ENCODE results near the gene FER.
"Not testable (repeated sequence)": the region's sequence is repeated elsewhere in the genome, so short reads cannot be mapped to it uniquely, and the experiment has no call there.

FER gene

DNA sequence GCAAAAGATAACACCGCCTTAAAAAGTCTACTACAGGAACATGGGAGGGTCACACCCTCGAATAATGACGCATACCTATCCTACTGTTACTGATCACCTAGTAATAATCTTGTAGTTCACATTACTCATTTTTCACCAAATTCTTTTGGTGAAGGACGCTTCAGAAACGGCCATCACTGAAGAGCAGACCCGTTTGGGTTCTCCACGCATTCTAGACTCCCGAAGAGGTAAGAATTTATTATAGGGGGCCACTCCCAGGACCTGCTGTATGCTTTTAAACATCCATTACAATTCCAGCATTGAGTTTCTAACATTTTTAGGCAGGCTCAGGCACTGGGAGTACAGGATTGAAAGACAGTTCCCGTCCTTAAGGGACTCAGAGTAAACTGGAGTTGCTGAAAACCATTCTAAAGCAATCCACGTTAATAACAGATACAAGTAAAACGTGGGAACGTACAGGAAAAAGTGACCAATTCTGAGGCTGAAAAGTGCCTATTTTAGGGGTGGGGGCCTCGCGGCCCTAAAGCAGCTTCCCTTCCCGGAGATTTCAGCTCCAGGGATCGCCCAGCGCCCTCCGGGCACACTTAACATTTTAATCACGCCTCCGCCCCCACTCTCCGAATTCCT is at the start of gene FER:
Gene FER, plus strand, starts transcription at position 124 of the 627 bp plus-strand sequence. CDS start 50,286 bp downstream, outside the sequence.
- no peak for DNase-seq (ENCODE audit: low read depth)

DNA sequence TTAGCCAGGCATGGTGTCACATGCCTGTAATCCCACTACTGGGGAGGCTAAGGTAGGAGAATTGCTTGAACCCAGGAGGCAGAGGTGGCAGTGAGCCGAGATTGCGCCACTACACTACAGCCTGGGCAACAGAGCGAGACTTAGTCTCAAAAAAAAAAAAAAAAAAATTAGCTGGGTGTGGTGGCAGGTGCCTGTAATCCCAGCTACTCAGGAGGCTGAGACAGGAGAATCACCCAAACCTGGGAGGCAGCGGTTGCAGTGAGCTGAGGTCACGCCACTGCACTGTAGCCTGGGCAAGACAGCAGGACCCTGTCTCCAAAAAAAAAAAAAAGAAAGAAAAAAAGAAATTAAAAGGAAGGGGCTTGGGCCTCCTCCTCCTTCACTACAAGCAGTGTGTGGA is 47.3 kb upstream of the FER start:
- not testable (repeated sequence) for DNase-seq (ENCODE audit: low read depth)

DNA sequence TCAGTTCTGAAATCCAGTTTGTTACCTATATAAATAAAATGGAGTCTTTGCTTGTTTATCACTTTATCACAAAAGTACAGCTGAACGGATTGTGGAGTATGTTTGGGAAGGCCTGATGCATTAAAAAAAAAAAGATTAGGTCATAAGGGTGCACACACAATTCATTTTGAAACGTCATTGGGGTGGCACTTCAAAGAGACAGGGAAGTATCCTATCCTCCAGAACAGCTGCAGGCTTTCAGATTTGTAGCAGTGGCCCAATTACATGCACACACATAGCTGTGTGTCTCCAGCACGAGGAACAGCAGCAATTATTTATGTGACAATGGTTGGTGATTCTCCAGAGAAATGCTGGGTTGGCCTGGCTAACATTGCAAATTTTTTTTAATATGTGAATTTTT is 46.8 kb upstream of the FER start:
- no peak for DNase-seq (ENCODE audit: low read depth)

DNA sequence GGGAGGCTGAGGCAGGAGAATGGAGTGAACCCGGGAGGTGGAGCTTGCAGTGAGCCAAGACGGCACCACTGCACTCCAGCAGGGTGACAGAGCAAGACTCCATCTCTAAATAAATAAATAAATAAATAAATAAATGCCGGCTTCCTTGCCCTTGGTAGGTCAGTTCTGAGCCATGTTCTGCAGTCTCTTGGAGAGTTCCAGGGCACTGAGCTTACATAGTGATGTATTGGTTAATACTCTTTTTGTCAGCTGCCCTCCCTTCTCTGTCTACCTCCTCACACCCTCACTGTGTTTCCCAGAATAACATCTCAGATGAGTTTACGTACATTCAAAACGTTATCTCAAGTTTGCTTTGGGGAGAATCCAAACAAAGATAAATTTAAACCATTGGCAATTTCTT is 45.2 kb upstream of the FER start:
- no peak for DNase-seq (ENCODE audit: low read depth)

DNA sequence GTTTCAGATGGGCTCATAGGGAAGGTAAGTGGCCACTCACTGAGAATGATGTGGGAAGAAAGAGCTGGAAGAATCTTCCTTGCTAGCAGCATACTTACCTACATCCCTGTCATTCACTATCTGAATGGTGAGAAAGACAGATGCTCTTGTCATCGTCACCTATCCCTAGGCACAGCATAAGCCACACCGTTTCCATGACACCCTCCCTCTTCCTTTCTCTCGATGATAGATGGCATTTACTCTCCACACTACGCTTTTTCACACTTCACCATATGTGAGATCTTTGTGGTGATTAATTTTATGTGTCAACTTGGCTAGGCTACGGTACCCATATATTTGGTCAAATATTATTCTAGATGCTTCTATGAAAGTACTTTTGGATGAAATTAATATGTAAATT is 44.4 kb upstream of the FER start:
- no peak for DNase-seq (ENCODE audit: low read depth)

- no peak for DNase-seq (ENCODE audit: low read depth)
These were observed 40.6 kb upstream of the FER start for GRCh38 chr5:108707141-108707540.

DNA sequence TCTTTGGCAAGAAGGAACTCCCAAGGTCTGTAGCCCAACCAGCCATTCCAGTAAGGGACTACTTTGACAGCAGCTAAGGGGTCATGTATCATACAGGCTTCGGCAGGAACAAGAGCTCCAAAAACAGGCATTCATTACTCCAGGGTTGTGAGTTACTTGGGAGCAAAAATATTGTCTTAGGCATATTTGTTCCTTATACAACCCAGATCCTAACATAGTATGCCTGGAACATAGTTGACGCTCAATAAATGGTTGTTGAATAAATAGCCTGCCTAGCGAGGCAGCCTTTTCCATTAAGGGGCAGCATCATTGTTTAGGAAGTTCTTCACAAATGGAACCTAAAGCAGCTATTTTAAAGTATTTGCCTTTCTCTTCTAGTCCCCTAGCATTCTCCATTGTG is 35.8 kb upstream of the FER start:
- no peak for DNase-seq (ENCODE audit: low read depth)

- no peak for DNase-seq (ENCODE audit: low read depth)
These were observed 32.3 kb upstream of the FER start for GRCh38 chr5:108715408-108715807.

DNA sequence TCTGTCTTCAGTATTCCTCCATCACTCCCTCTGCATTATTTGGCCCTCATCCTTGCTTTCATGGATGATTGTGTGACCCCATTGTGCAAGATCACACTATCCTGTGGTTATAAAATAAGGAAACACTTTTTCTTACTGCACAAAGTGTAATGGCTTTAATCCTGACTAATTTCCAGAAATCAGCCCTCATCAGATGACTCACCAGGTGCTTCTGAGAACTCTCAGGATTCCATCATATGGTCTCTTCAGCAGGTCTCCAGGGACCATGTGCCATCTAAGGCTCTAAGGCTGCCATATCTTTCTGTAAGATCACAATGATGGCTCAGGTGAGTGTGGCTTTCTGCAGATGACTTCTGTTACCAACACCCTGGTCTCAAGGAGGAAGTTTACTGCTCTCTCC is 27.3 kb upstream of the FER start:
- no peak for DNase-seq (ENCODE audit: low read depth)

GRCh38 chr5:108726446-108727235 is 21.1 kb upstream of the FER start:
- no peak for DNase-seq (ENCODE audit: low read depth)

DNA sequence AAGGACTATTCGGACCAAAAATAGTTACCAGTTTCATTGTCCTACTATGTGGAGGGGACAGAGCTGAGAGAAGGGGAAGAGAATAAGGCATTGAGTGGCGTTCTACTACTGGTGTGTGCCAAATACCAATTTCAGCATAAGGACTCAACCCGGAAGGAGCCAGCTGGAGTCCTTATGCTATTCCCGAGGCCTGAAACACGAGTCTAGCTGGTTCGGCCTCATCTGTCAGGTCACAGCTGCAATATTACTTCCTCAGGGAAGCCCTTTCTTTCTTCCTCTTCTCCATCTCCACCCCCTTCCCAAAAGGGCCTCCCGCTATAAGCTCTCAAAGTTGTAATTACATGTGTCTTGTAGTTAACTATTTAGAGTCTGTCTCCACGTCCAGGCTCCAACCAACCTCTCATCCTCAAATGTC is 20.5 kb upstream of the FER start:
- no peak for DNase-seq (ENCODE audit: low read depth)

DNA sequence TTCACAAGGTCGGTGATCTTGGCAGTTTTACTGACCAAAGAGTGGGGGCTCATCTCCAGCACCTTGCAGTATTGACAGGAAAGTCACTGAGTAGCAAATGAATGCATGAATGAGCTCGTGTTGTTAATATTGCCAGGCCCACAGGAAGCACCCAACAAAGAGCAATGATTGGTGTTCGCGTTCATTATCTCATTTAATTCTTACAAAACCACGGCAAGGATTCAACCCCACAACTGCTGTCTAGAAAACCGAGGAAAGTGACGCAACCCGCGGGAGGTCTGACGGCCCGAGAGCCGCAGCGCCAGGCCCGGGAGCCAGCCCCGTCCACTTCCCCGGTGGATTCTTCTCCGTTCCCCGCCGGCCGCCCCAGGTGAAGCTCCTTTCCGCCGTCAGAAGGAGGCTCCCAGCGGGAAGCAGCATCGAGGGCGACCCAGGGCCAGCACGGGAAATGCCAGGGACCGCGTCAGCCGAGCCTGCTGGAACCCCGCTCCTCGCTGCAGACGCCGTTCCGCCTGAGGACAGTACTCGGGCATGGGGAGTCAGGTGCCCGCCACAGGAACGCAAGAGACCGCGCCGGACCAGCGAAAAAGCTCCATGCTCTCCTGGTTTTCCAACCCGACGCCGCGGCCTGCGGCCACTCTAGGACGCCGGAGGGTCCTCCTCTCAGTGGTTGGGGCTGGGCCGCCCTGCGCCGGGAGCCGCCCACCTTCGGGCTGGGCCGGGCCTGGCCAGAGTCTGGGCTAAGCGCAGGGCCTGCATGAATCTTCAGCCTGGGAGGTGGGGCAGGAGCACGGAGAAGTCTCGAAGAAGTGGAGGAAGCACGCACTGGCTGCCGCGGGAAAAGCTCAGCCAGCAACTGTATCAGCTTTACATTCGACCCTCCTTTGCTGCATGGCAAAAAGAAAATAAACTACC is 19.8 kb upstream of the FER start:
- peak; percentile 4 for DNase-seq (ENCODE audit: low read depth)

DNA sequence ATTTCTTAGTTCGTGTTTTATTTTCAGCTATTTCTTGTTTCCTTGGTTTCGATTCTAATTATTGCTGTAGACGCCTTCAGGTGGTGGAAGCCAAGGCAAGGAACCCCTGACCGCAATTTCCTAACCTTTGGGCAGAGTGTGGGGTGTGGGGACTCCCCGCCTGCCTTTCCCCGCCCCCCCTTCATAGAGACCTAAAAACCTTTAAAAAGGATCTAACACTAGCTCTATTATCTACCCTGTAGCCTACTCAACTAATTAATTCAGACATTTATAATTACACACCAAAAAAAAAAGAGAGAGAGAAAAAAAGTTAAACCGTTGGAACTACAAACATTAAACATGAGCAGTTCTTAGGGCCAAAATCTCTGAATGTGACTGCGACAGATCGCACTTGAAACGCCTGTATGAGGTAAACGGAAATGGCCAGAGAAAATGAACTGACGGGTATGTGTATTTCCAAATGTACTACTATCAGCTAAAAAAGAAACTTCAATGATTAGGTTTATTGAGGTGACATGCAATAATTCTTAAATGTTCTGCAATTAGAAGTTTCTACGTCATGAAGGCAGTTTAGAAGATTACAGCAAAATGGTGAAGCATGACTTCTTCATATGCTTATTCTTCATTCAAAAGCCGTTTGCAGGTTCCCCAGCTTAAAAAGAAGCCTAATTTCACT is 19.0 kb upstream of the FER start:
- DNase-seq (ENCODE audit: low read depth), result peak; percentile 14

DNA sequence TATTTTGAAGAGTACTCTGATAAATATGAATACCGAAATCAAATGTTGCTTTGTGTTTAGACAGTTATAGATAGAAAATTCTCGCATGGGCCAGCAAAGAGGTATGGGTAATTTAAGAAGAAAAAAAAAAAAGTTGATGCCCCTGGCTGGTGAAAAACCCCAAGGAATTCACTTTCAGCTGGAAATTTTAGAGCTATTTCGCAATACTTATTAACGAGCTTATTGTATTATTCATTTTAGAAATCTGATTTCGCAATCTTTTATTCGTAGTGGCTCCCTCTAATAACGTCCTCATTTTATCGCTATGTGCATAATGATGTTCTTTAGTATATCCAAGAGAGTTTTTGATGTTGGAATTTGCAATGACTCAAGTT is 18.5 kb upstream of the FER start:
- no peak for DNase-seq (ENCODE audit: low read depth)

- no peak for DNase-seq (ENCODE audit: low read depth)
These were observed 16.9 kb upstream of the FER start for GRCh38 chr5:108730617-108731340.

- DNase-seq (ENCODE audit: low read depth), result no peak
These were observed 11.9 kb upstream of the FER start for GRCh38 chr5:108735790-108736189.

GRCh38 chr5:108736855-108737254 is 10.8 kb upstream of the FER start:
- no peak for DNase-seq (ENCODE audit: low read depth)

DNA sequence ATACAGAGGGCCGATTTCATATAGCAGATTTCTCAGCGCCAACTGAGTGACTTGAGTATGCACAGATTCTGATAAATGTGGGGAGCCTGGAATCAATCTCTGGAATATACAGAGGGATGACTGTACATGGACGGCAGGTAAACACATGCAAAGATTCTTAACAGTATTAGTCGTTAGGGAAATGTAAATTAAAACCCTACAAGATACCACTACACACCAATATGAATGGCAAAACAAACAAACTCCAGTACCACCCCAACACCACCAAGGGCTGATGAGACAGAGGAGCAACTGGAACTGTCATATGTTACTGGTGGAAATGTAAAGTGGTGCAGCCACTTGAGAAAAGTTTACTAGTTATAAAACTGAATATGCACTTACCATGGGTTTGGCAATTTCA is 8.3 kb upstream of the FER start:
- DNase-seq (ENCODE audit: low read depth), result no peak

- no peak for DNase-seq (ENCODE audit: low read depth)
These were observed 7.8 kb upstream of the FER start for GRCh38 chr5:108739906-108740305.

DNA sequence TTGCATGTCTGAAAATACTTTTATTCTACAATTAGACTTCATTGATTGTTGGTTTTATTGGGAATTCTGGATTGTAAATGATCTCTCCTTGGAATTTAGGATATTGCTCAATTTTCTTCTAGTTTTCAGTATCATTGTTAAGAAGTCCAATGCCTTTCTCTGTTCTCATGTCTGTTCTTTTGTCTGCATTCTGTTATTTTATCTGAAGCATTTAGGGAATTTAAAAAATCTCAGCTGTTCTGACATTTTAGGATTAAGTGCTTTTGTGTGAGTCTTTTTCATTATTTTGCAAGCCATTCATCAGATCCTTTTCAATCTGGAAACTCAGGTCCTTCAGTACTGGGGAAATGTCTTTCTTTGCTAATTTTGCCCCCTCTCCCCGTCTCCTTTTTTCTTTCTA is 4.4 kb upstream of the FER start:
- no peak for DNase-seq (ENCODE audit: low read depth)

DNA sequence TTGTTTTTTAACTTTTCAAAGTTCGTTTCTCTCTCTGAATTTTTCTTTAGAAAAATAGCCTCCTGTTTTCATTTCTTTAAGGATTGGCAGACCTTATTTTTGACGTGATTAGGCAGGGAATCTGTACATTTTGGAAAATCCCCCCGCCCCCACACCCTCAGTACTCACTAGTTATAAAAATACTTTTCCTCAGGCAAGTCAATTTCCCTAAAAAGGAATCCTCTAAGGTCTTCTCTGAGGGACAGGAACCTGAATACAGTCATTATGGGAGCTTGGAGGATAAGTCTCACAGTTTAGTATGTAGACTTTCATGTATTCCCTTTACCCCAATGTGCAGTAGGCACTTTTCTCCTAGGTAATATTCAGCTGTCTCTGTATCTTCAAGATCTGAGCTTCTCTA is 3.9 kb upstream of the FER start:
- DNase-seq (ENCODE audit: low read depth), result no peak

Data from stimulated activated CD8-positive, alpha-beta memory T cell treated with anti-CD3 and anti-CD28 coated beads, Interleukin-15, amount 100 ng/mL, for 1 hour (primary cell).